A204.1 (cell line): Measurements from ENCODE around the gene ENTPD3.
"Not testable (repeated sequence)": the region's sequence is repeated elsewhere in the genome, so short reads cannot be mapped to it uniquely, and the experiment has no call there.

ENCODE experiments used
- FAIRE-seq: peaks from 2 replicates; lab custom pipeline; 2012; peaks lifted over from hg19 to GRCh38; lab: Jason Lieb, UNC

The ENTPD3 gene

DNA sequence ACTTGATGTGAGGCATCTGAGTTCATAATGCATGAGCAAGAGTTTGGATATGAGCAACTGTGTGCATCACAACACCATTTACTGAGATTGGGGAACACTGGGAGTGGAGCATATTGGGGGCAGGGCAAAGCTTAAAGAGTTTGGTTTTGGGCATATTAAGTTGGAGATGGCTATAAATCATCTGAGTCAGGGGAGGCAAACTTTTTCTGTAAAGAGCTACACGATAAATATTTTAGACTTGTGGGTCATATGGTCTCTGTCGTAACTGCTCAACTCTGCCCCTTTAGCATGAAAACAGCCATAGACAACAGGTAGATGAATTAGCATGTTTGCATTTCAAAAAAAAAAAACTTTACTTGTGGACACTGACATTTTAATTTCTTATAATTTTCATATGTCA is 20.0 kb downstream of the ENTPD3 start:
- FAIRE-seq = no peak

DNA sequence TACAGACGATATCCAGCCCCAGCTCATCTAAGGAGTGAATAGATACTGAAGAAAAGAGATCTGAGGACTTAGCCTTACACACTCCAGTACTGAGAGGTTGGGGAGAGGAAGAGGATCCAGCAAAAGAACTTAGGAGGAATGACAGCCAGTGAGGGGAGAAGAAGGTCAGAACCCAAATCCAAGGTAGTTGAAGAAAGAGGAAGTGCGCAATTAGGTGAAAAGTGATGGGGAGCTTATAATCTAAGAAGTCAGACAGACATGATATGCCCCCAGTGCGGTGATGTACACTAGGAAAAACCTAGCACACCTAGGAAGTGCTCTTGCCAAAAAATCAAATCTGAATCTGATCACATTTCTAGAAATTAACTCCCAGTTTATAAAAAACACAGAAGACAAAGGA is 20.6 kb downstream of the ENTPD3 start:
- FAIRE-seq = no peak

DNA sequence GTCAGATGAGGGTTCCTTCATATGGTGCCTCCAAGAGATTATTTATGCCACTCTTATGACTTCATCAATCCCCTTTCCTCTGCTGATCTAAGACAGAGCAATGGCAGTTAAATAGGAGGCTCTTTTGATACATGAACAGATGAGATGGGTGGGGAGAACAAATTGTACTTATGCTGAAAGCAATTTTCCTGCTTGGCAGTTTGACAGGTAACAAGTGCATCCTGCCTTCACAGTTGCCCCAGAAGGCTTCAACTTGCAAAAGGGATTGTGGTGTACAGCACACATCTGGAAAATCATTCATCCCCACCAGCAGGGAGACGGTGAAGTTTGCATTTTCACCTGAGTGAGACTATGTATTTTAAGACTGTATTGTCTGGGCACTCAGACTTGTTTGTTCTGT is 27.3 kb downstream of the ENTPD3 start:
- FAIRE-seq = no peak

DNA sequence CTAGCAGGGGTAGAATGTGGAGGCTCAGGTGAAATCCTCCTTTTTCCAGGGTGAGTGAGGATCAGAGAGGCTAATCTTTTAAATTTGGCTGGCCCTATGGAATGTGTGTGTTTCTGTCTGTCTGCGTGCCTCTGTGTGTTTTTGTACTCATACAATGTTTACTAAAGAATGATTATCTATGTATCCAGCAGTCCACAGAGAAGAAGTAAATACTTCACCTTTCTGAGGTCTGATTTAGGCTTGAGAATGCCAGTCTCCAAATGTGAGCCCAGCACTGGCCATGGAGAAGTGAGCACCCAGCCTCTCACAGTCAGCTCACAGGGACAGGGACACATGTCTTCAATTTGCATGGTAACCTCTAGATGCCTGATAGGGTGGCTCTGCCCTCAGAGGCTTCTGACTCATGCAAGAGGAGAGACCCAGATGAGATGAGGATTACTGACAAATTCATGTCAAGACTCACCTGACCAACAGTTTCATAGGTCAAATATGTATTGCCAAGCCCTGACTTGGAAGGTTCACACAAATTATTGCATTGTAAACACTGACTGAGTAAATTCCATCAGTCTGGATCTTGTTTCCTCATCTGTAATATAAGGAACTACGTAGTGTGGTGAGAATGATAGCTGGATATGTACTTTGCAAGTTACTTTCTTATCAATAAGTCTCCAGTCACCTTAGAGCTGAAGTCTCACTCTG is 31.0 kb downstream of the ENTPD3 start:
- FAIRE-seq = no peak

DNA sequence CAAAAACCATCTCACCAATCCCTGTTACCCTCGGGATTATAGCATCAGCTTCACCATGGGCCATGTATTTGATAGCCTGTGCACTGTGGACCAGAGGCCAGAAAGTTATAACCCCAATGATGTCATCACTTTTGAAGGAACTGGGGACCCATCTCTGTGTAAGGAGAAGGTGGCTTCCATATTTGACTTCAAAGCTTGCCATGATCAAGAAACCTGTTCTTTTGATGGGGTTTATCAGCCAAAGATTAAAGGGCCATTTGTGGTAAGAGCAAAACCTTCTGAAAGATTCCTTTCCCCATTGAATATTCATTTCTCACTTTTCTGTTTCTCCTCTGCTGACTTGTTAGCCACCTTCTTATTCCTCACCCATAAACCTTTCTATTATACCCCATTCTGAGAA is 35.9 kb downstream of the ENTPD3 start:
- FAIRE-seq = no peak

DNA sequence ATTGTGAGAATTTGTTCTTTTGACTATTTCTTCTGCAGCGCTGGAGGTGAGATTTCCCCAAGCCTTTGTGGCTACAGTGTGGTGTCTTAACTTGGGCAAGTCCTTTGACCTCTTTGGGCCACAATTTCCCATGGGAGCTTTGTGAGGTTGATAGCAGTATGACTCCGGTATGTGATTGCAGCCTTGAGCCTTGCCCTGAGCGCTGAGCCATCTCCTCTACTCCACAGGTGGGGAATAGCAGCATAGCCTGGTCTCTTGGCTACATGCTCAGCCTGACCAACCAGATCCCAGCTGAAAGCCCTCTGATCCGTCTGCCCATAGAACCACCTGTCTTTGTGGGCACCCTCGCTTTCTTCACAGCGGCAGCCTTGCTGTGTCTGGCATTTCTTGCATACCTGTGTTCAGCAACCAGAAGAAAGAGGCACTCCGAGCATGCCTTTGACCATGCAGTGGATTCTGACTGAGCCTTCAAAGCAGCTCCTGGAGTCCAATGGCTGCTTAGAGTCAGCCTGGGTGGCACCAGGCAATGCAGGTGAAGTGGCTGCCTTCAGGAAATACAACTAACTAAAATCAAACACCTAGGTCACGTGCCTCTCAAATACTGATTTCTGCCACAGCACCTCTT is 40.2 kb downstream of the ENTPD3 start:
- no peak for FAIRE-seq

DNA sequence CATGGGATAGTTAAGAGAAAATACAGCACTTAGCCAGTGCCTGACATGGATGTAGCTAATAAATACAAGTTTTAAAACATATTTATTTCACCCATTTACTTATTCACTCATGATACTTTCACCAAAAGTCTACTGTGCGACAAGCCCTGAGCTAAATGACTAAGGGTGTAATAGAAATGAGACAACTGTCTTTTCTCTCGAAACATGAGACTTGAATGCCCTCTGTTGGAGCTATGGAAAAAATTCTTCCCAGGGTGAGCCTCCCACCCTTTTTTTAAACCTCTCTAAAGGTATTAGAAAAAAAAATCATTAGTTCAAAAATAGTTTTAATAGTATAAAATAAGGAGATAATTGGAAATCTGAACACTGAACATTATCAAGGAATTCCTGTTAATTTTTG is 45.8 kb downstream of the ENTPD3 start:
- FAIRE-seq = no peak

DNA sequence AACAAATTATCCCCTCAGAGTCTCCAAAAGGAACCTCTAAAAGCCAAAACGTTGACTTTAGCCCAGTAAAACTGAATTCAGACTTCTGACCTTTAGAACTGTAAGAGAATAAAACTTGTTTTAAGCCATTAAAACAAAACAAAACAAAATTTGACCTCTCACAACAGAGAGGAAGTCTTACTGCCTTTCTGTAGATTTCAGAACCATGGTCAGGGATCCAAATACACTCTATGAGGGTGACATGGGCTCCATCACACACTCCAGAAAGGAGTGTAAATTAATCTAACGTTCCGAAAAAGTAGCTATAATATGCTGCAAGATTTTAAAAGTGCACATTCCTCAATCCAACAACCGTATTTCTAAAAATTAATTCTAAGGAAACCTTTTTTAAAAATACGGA is 50.9 kb downstream of the ENTPD3 start:
- FAIRE-seq = no peak

DNA sequence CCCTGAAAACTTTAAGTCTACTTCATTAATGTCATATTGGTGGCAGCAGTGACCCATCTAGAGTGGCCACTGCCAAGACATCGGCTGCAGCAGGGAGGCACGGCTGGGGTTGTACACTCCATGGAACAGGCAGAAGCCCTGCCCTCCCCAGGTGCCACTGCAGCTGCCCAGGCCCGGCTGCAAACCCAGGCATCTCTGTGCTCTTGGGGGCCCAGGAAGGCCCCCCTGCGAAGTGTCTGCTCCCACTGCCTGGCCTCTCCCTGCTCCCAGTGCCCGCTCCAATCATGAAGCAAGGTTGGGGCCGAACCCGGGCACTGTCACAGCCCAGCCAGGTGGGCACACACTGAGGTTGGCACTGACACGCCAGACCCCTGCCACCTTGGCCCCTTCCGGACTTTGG is 58.1 kb downstream of the ENTPD3 start:
- no peak for FAIRE-seq

DNA sequence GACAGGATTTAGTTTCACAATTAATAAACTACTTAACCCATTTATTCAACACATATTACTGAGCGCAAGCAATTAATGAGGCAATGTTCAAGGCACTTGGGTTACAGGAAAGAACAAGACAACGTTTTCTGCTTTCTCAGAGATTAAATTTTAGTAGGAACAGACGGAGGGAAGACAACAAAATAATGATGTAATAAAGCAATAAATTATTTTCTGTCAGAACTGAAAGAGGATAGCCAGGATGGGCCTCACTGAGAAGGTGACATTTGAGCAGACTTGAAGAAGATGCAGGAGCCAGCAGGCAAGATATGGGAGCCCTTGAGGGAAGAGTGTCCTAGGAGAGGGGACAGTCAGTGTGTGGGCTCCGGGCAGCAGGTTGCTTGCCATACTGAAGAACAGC is 58.9 kb downstream of the ENTPD3 start:
- no peak for FAIRE-seq

DNA sequence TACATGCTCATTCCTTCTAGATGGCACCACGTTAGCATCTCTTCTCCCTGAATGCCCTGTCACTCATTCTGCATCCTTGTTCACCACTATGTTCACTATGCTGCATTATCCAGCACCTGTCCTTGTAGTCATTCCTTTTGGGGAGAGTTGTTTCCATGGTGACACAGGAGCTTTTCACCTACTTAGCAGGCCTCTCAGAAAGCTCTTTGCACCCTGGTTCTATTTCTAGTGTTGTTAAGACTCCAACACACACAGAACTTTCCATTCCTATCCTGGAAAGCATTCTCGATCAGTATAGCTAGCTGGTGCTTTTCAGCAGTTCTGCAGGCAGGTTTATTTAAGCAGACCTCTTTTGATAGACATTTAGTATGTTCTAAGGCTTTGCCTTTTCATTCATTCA is 63.5 kb downstream of the ENTPD3 start:
- FAIRE-seq = no peak

DNA sequence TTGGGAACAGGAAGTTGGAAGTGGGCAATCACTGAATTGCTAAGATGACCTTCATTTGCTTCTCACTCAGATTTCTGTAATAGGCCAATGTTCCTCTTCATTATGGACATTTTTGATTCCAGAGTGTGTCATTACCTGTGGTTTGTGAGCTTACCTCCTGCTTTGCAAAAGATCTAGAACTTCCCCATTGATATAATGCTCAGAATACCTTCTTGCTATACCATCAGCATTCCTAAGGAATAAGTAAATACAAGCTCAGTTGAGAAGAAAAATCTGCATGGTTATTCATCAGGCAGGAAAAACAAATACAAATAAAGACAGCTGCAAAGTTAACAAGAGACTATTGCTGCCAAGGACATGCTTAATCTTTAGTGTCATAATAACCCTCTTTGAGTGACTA is 64.6 kb downstream of the ENTPD3 start:
- FAIRE-seq = no peak

DNA sequence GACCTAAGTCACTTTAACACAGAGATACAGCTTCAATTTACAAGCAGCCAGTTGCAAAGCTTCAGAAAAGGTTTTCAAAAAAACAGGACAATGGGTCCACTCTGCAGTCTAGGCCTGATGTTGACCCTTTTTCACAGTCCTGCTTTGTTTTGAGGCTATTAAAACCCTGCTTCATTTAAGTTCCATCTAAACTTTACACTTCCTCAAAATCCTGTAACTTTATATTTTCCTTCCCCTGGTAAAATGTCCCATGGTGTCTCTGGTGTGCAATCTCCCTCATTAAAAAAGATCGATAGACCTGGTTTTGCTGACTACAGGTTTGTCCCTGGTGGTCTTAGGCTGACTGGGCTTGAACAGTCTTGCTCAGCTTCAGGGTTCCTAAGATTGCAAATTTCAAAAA is 65.1 kb downstream of the ENTPD3 start:
- FAIRE-seq = no peak

DNA sequence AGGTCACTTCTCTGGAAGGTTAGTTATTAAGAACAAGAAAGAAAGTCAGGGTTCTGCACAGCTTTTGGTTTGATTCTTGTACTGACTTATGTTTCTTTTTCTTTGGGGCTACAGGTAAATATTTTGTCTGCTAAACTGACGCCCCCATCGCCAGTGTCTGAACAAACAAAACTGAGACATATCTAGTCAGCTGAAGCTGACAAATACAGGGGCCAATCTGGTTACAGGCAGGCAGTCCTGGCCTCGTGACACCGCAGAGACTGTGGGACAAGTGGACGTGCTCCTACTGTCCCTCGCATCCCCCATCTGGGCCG is 65.5 kb downstream of the ENTPD3 start:
- FAIRE-seq = no peak

DNA sequence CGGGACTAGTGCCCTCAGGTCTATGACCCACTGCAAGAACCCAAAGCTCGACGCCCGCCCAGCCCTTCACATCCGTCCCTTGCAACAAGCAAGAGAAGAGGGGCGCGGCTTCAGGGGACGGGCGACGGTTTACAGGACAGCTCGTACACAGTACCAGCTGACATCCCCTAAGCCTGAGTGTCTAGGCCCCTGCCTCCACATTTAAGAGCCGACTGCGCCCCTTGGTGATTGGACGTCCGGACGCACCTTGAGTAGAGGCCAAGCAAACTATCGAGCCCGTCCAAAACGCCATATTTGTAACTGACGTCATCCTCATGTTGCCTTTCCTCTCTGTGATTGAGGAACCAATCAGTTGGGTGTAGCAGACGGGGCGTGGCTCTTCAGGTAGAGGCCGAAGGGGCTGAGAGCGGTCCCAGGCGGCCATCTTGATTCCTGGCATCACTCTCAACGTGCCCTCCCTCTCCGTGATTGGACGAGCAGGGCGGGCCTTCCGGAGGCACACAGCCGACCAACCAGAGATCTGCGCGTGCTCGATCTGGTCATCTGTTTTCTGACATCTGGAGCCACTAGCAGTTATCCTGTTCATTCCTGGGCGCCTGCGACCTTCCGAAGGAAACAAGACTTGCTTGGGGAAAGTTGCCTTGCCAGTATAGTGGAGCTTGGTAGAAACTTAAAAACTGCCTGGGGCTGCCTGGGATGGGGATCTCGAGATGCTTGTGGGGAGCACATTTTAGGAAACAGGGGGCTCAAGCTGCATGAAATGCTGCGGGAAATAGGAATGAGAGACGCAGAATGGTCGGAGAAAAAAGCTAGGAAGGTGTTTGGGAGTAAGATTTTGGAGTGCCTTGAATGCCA is 66.1 kb downstream of the ENTPD3 start:
- FAIRE-seq = peak; percentile 99

DNA sequence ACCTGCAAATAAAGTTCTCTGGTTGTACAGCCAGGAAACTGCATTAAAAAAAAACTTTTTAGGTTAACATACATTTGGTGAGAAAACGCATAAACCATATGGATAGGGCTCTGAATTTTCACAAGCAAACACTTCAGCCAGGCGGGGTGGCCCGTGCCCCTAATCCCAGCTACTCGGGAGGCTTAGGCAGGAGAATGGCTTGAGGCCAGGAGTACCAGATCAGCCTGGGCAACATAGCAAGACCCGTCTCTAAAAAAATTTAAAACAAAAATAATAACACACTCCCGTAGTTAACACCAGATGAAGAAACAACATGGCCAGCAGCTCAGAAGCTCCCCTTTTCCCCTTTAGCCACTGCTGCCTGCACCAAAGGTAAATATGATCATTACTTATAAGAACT is 66.9 kb downstream of the ENTPD3 start:
- no peak for FAIRE-seq

DNA sequence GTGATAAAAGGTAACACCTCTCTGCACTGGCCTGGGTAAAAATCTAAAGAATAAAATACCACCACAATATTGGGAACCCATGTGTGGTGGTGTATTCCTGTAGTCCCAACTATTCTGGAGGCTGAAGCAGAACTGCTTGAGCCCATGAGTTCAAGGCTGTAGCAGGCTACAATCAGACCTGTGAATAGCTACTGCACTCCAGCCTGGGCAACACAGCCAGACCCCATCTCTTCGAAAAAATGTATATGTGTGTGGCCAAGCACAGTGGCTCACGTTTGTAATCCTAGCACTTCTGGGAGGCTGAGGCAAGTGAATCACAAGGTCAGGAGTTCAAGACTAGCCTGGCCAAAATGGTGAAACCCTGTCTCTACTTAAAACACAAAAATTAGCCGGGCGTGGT is 68.3 kb downstream of the ENTPD3 start:
- no peak for FAIRE-seq

DNA sequence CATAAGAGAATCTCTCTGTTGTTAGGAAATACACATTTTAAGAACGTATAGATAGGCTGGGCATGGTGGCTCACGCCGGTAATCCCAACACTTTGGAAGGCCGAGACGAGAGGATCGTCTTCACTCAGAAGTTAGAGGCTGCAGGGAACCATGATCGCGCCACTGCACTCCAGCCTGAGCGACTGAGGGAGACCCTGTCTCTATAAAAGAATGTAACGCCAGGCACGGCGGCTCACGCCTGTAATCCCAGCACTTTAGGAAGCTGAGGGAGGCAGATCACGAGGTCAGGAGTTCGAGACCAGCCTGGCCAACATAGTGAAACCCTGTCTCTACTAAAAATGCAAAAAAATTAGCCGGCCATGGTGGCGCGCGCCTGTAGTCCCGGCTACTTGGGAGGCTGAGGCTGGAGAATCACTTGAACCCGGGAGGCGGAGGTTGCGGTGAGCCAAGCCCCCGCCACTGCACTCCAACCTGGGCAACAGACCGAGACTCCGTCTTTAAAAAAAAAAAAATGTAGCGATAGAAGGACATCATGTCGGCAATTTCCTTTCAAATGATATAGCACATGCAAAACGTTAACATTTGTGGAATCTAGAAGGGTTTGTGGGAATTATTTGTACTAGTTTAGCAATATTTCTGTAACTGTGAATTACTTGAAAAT is 69.4 kb downstream of the ENTPD3 start:
- no peak for FAIRE-seq

DNA sequence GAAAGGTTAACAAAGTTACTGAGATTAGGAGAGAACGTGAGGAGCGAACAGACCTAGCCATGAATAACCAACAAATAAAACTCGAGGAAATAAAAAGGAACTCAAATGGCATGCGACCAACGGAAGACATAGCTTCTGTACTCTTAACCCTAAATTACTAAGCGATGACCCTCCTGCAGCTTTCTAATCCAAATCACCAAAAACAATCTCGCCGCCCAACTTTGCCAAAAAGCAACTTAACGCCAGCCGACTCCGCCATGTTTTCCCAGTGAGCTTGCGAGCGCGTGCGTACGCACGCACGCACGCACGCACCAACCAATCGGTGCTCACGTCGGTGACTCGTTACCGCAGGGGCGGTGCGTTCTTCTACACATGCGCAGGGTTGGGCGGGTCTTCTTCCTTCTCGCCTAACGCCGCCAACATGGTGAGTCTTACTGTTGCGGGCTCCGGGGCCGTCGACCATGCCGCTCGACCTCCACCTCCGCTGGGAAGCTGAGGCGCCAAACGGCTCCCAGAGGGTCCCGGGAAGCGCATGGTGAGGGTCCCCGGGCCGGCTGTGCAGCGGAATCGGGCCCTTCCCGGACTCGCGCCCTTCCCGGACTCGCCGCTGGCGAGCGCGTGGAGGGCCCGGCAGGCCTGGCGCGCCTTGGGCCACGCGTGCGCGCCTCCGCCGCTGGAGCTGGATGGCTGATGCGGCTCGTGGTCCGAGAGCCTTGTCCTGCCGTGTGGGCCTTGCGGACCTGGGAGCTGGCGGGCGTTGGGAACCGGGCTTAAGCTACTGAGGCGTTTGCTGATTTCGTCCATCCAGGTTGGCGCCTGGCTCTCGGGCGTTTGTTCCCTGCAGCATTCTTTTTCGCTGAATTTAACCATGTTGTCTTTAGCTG is 70.2 kb downstream of the ENTPD3 start, which contains the start of gene RPL14:
RPL14 (plus strand) TSS at position 400 of the 884 bp plus-strand sequence; CDS start at position 533, 133 bp downstream.
- peak; percentile 75 for FAIRE-seq

DNA sequence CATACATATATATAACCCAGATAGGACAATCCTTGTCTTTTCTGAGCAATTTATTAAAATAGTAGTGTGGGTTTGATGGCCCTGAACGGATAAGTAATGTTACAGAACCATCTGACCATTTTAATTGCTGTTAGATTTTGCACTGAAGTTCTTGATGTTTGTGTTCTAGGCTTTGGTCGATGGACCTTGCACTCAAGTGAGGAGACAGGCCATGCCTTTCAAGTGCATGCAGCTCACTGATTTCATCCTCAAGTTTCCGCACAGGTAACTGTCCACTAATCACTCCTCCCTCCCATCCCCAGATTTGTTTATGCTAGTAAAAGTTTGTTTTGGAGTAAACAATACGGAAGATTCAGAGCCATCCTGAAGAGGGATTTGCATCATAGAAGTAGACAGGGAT is 71.5 kb downstream of the ENTPD3 start:
- FAIRE-seq = no peak

DNA sequence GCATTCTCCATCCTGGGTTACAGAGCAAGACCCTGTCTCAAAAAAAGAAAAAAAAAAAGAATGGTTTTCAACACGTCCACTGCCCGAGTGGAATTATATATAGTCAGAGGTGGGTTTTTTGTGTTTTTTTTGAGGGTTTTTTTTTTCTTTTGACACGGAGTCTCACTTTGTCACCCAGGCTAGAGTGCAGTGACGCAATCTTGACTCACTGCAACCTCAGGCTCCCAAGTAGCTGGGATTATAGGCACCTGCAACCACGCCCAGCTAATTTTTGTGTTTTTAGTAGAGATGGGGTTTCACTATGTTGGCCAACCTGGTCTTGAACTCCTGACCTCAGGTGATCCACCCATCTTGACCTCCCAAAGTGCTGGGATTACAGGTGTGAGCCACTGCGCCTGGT is 73.5 kb downstream of the ENTPD3 start:
- not testable (repeated sequence) for FAIRE-seq

DNA sequence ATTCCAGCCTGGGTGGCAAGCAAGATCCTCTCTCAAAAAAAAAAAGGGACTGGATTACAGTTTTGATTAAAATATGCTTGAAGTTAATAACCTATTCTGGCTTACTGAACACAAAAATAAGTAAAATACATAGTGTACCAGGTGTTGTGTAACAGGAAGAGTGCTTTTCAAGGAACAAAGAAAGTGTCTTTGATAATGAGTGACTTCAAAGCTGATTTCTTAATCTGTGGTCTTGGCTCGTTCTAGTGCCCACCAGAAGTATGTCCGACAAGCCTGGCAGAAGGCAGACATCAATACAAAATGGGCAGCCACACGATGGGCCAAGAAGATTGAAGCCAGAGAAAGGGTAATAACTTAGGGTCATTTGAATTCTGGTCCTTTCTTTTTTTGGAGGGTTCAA is 74.2 kb downstream of the ENTPD3 start:
- no peak for FAIRE-seq
